ENCODE data around the gene NTN3.

DNA sequence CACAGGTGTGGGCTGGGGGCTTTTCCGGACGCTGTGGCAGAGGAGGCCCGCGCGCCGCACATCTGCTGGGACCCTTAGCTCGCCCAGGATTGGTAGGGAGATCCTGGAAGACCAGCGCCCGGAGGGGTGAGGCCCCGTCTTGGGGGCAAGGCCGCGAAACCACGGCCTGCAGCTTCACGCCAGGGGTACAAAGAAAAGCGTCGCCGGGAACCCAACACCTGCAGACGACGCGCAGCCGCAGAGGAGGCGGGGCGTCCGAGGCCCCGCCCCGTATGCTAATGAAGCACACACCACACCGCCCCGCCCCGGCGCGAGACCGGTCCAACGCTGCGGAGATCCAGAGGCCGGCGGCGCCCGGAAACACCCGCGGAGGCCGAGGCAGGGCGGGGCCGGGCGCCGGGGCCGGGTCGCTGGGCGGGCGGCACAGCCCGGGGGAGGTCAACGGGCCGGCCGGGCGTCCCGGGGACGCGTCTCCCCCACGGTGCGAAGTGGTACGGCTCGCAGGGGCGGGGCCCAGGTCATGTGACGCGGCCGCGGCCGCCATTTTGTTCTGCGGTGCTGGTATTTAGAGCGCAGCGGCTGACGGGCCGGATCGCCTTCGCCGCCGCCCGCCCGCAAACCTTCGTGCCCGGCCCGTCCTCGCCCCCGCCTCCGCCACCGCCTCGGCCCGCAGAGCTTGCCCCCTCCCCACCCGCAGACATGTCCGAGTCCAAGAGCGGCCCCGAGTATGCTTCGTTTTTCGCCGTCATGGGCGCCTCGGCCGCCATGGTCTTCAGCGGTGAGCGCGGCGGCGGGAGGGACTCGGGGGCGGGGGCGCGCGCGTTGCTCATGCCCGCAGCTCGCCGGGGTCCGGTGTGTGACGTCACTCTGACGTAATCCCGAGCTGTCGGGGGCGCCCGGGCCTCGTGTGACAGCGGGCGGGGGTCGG lies 42.6 kb downstream of the NTN3 start, which contains the start of gene ATP6V0C:
- TF ChIP-seq, protein P1, sequence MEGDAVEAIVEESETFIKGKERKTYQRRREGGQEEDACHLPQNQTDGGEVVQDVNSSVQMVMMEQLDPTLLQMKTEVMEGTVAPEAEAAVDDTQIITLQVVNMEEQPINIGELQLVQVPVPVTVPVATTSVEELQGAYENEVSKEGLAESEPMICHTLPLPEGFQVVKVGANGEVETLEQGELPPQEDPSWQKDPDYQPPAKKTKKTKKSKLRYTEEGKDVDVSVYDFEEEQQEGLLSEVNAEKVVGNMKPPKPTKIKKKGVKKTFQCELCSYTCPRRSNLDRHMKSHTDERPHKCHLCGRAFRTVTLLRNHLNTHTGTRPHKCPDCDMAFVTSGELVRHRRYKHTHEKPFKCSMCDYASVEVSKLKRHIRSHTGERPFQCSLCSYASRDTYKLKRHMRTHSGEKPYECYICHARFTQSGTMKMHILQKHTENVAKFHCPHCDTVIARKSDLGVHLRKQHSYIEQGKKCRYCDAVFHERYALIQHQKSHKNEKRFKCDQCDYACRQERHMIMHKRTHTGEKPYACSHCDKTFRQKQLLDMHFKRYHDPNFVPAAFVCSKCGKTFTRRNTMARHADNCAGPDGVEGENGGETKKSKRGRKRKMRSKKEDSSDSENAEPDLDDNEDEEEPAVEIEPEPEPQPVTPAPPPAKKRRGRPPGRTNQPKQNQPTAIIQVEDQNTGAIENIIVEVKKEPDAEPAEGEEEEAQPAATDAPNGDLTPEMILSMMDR (IDR thresholded peaks at IDR 0.05), result no peak
- TF ChIP-seq EP300 (IDR thresholded peaks at IDR 0.05) (no peak), POLR2A (IDR thresholded peaks at IDR 0.05) (peak; percentile 87)
